H9 (cell line): ENCODE results near the gene AMBRA1. TPM values are rescaled to one million over a fixed set of nuclear protein-coding genes. Genes with fewer than 3 reads are reported as not detected.

Experiments
- DNase-seq: peaks from one replicate; pipeline ENCODE4 v3.0.0-alpha.2; 2017
- H2AFZ ChIP-seq: one replicate; pipeline ENCODE4 v1.6.1; 2013; ENCODE audit warnings: mild to moderate bottlenecking, low read length, control low read depth, moderate library complexity
- H2AK5ac ChIP-seq: 2 replicates; pipeline ENCODE4 v1.6.1; 2013; ENCODE audit warnings: low read length, control low read depth, mixed read lengths; ENCODE audit not compliant: insufficient read length
- H2BK120ac ChIP-seq: one replicate; pipeline ENCODE4 v1.6.1; 2013; ENCODE audit warnings: low read depth, mild to moderate bottlenecking, low read length, control low read depth, inconsistent platforms; ENCODE audit not compliant: poor library complexity, severe bottlenecking
- H2BK12ac ChIP-seq: 2 replicates; pipeline ENCODE4 v1.6.1; 2013; ENCODE audit warnings: low read length, control low read depth, mixed read lengths, low read depth; ENCODE audit not compliant: insufficient read length
- H2BK15ac ChIP-seq: 2 replicates; pipeline ENCODE4 v1.6.1; 2013; ENCODE audit warnings: low read depth, low read length, control low read depth
- H2BK20ac ChIP-seq: one replicate; pipeline ENCODE4 v1.6.1; 2013; ENCODE audit warnings: low read depth, mild to moderate bottlenecking, low read length, control low read depth, inconsistent platforms; ENCODE audit not compliant: poor library complexity, severe bottlenecking
- H2BK5ac ChIP-seq: 2 replicates; pipeline ENCODE4 v1.6.1; 2013; ENCODE audit warnings: low read length, control low read depth, mixed read lengths; ENCODE audit not compliant: insufficient read length
- H3K14ac ChIP-seq: 2 replicates; pipeline ENCODE4 v1.6.1; 2013; ENCODE audit warnings: low read length, control low read depth; ENCODE audit not compliant: insufficient read depth
- H3K18ac ChIP-seq: 2 replicates; pipeline ENCODE4 v1.6.1; 2013; ENCODE audit warnings: low read depth, mild to moderate bottlenecking, mixed read lengths, low read length, control low read depth; ENCODE audit not compliant: insufficient read length
- H3K23ac ChIP-seq: 2 replicates; pipeline ENCODE4 v1.6.1; 2013; ENCODE audit warnings: low read length, control low read depth, mixed read lengths, low read depth; ENCODE audit not compliant: insufficient read length
- H3K23me2 ChIP-seq: 2 replicates; pipeline ENCODE4 v1.6.1; 2013; ENCODE audit warnings: low read depth, mild to moderate bottlenecking, mixed read lengths, low read length, control low read depth; ENCODE audit not compliant: insufficient read length, poor library complexity, severe bottlenecking
- H3K27ac ChIP-seq: 2 replicates; pipeline ENCODE4 v1.5.1; 2013; ENCODE audit warnings: low read length, control low read depth, mixed read lengths, low read depth; ENCODE audit not compliant: insufficient read length
- H3K27me3 ChIP-seq: 2 replicates; pipeline ENCODE4 v1.6.1; 2013; ENCODE audit warnings: low read length, control low read depth, inconsistent platforms; ENCODE audit not compliant: insufficient read depth
- H3K4ac ChIP-seq: 2 replicates; pipeline ENCODE4 v1.6.1; 2013; ENCODE audit warnings: low read depth, mild to moderate bottlenecking, control low read depth, inconsistent platforms, low read length, moderate library complexity
- H3K4me1 ChIP-seq: 2 replicates; pipeline ENCODE4 v1.6.1; 2013; ENCODE audit warnings: low read length, control low read depth, inconsistent platforms; ENCODE audit not compliant: insufficient read depth
- H3K4me2 ChIP-seq: 2 replicates; pipeline ENCODE4 v1.6.1; 2013; ENCODE audit warnings: low read length, control low read depth, mixed read lengths; ENCODE audit not compliant: insufficient read length, insufficient read depth
- H3K56ac ChIP-seq: 2 replicates; pipeline ENCODE4 v1.6.1; 2013; ENCODE audit warnings: low read depth, mild to moderate bottlenecking, mixed read lengths, low read length, control low read depth; ENCODE audit not compliant: insufficient read length
- H3K79me1 ChIP-seq: 2 replicates; pipeline ENCODE4 v1.6.1; 2013; ENCODE audit warnings: low read depth, mild to moderate bottlenecking, moderate library complexity, low read length, control low read depth, inconsistent platforms; ENCODE audit not compliant: insufficient read depth, poor library complexity, severe bottlenecking
- H3K79me2 ChIP-seq: 2 replicates; pipeline ENCODE4 v1.6.1; 2013; ENCODE audit warnings: low read length, control low read depth, inconsistent platforms; ENCODE audit not compliant: insufficient read depth
- H3K9ac ChIP-seq: 2 replicates; pipeline ENCODE4 v1.6.1; 2013; ENCODE audit warnings: low read length, control low read depth, mixed read lengths; ENCODE audit not compliant: insufficient read length; ENCODE audit errors: extremely low read depth
- H3K9me3 ChIP-seq: one replicate; pipeline ENCODE4 v1.6.1; 2013; ENCODE audit warnings: low read depth, low read length, inconsistent platforms; ENCODE audit not compliant: control insufficient read depth
- H3T11ph ChIP-seq: one replicate; pipeline ENCODE4 v1.6.1; 2013; ENCODE audit warnings: mild to moderate bottlenecking, low read length, control low read depth, inconsistent platforms
- H4K20me1 ChIP-seq: one replicate; pipeline ENCODE4 v1.6.1; 2013; ENCODE audit not compliant: control insufficient read depth, insufficient read length, insufficient read depth
- H4K5ac ChIP-seq: 2 replicates; pipeline ENCODE4 v1.6.1; 2013; ENCODE audit warnings: low read depth, mild to moderate bottlenecking, mixed read lengths, low read length, control low read depth; ENCODE audit not compliant: insufficient read length
- H4K8ac ChIP-seq: replicated peaks from 2 replicates; pipeline ENCODE4 v1.6.1; 2013; ENCODE audit warnings: low read length, control low read depth, mixed read lengths, low read depth; ENCODE audit not compliant: insufficient read length
- H4K91ac ChIP-seq: 2 replicates; pipeline ENCODE4 v1.6.1; 2013; ENCODE audit warnings: low read depth, mild to moderate bottlenecking, moderate library complexity, mixed read lengths, low read length, control low read depth; ENCODE audit not compliant: insufficient read length
- H3K27ac Mint-ChIP-seq, 3 experiments: 2 replicates in 2 of 3; 3 replicates in 1 of 3; pipeline ENCODE4 v1.8.0; 2020 to 2021; ENCODE audit warnings: mixed read lengths in 3 of 3, mild to moderate bottlenecking in 1 of 3, moderate library complexity in 1 of 3
- H3K27me3 Mint-ChIP-seq: 2 replicates; pipeline ENCODE4 v1.8.0; 2021; ENCODE audit warnings: low read depth, mild to moderate bottlenecking, moderate library complexity, mixed read lengths
- H3K36me3 Mint-ChIP-seq, 3 experiments: 2 replicates in 2 of 3; 3 replicates in 1 of 3; pipeline ENCODE4 v1.8.0; 2020 to 2021; ENCODE audit warnings: low read depth in 3 of 3, mixed read lengths in 3 of 3; ENCODE audit not compliant: insufficient read depth in 1 of 3
- H3K4me1 Mint-ChIP-seq, 2 experiments: 2 replicates each; pipeline ENCODE4 v1.8.0; 2020; ENCODE audit warnings: mixed read lengths in 2 of 2
- H3K4me3 Mint-ChIP-seq, 2 experiments: 2 replicates in 1 of 2; 3 replicates in 1 of 2; pipeline ENCODE4 v1.8.0; 2020 to 2021; ENCODE audit warnings: mild to moderate bottlenecking in 2 of 2, mixed read lengths in 2 of 2, moderate library complexity in 1 of 2
- H3K9me3 Mint-ChIP-seq, 2 experiments: 2 replicates in 1 of 2; 3 replicates in 1 of 2; pipeline ENCODE4 v1.8.0; 2020; ENCODE audit warnings: mild to moderate bottlenecking in 2 of 2, mixed read lengths in 2 of 2, moderate library complexity in 1 of 2
- CTCF ChIP-seq: fragments of 200-600 bp; sonication (generic); conservative IDR thresholded peaks from 3 replicates; pipeline ENCODE4 v1.8.0; 2021; ENCODE audit warnings: antibody characterized with exemption, mild to moderate bottlenecking
- WGBS: extraction: QIAGEN DNeasy Blood & Tissue Kit; methylation state at CpG from one replicate; pipeline ENCODE4 v1.1.7; 2013; ENCODE audit warnings: missing lambda C conversion rate, low lambda C conversion rate, mixed read lengths; ENCODE audit not compliant: insufficient read length; ENCODE audit errors: extremely low coverage; 5-methylcytosine and 5-hydroxymethylcytosine counted together
- total RNA-seq: library from RNA; stranded (reverse); gene quantifications from 2 replicates; pipeline ENCODE4 v1.2.1, GENCODE V29; 2021

Gene AMBRA1
- total RNA-seq, 1 experiment from 2014 or later, result 37.5 TPM

GRCh38 chr11:46472662-46472994 is 121.2 kb downstream of the AMBRA1 start:
- no peaks in the 10 kb centered on the region for H3K23me2 ChIP-seq

More at GRCh38 chr11:46472662-46472994, 121.2 kb downstream of the AMBRA1 start:
- no peak overlapping the region for H4K5ac ChIP-seq
- H3K79me1 ChIP-seq, result no peaks in the 10 kb centered on the region
- no peaks in the 10 kb centered on the region for H3K79me2 ChIP-seq
- Mint-ChIP-seq H3K4me3 (no peak overlapping the region), H3K27me3 (no peaks in the 10 kb centered on the region), H3K36me3 (peaks cover 4 to 8% (median 6%) of the 10 kb centered on the region in 3 experiments), H3K9me3 (no peaks in the 10 kb centered on the region), H3K27ac (no peak overlapping the region), H3K4me1 (no peaks in the 10 kb centered on the region)
- H3K9me3 ChIP-seq, result no peaks in the 10 kb centered on the region
- no peak for TF ChIP-seq CTCF
- H3K4me1 ChIP-seq, result no peaks in the 10 kb centered on the region
- H4K8ac ChIP-seq, result no peak overlapping the region
- no peak overlapping the region for H3K4ac ChIP-seq
- no peak for DNase-seq
- no peak overlapping the region for H3T11ph ChIP-seq
- H3K27ac ChIP-seq, result no peak overlapping the region
- H3K23ac ChIP-seq, result peak overlapping the region; percentile 58
- no peak overlapping the region for H3K56ac ChIP-seq
- H2BK15ac ChIP-seq, result no peak overlapping the region
- H2AFZ ChIP-seq, result no peak overlapping the region
- H3K14ac ChIP-seq, result no peak overlapping the region
- no peak overlapping the region for H3K9ac ChIP-seq
- H3K27me3 ChIP-seq, result no peaks in the 10 kb centered on the region
- no peak overlapping the region for H3K18ac ChIP-seq
- no peak overlapping the region for H2BK12ac ChIP-seq
- no peak overlapping the region for H4K91ac ChIP-seq
- H2BK120ac ChIP-seq, result no peak overlapping the region
- H4K20me1 ChIP-seq, result no peaks in the 10 kb centered on the region
- H2AK5ac ChIP-seq, result no peak overlapping the region
- no peak overlapping the region for H2BK5ac ChIP-seq
- WGBS, result no CpG with 5 or more reads among the region's 1 CpG
- H2BK20ac ChIP-seq, result no peak overlapping the region
- H3K4me2 ChIP-seq, result no peak overlapping the region
